Measurements from ENCODE around the gene CFLAR. TPM values are rescaled to one million over a fixed set of nuclear protein-coding genes. Genes with fewer than 3 reads are reported as not detected.

The CFLAR gene
- total and polyA plus RNA-seq, 9 of the 15 experiments (the other 6 are each of a cell fraction or from before 2014, with no cell fraction given), result 27.5 to 102 (median 54.0) TPM

DNA sequence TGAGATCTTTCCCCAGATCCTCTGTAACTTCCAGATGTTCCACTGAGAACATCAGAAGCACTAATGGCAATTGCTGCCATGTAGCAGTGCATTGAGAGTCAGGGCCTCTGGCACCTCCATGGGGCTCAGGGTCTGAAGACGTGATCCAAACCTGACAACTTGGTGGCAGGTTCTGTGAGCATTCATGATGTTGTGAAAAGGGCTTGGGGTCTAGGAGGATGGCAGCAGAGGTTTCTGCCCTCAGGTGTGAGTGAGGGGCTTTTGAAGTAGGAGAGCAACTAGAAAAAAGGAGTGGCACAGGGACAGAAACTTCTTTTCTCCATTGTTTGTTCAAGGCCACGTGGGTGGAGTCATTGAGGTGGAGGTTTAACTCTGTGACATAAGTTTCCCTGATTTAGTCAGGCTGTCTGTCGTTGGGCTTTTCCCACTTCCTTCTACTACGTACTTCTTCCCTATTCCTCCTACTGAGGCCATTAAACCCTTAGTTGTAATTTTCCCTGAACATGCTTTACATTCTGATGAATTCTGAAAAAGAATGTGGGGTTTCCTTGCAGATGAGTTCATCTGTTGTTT, 13.1 kb downstream of the CFLAR start:
- H3K4me3 ChIP-seq, result peak overlapping the region; percentile 21; the same call in 1 of the 2 replicates
- in situ Hi-C loops (cut with MboI) (no loop called here), intact Hi-C loops (cut with micrococcal nuclease) (no loop called here)
- BruUV-seq (replicated peaks), result no TSS peak
- no peaks in the 10 kb centered on the region for H4K20me1 ChIP-seq (replicated peaks; ENCODE audit: control insufficient read depth, insufficient read depth, low read length)
- no peaks in the 10 kb centered on the region for H3K9me1 ChIP-seq (ENCODE audit: control insufficient read depth, insufficient read depth, low read length)
- ChIA-PET POLR2A (interaction anchor here (1.9 kb wide), 1 partner anchor 239 kb away, joined by 4 read pairs; the partner anchor contains the start of gene NIF3L1), CTCF (ENCODE audit: low intra/inter-chr PET ratio) (no interaction called here)
- DNase-seq (ENCODE audit: extremely low read depth in 1 of 4, low spot score in 3 of 4) (peak in 1 of 4 experiments; percentile 54), FAIRE-seq (peak; percentile 71), ATAC-seq (no peak)
- H3K4me1 ChIP-seq (replicated peaks in 1 of 2; ENCODE audit: control insufficient read depth in 2 of 2, insufficient read depth in 2 of 2, low read length in 2 of 2), result peaks cover 31 to 69% of the 10 kb centered on the region in 2 experiments
- H3K9me3 ChIP-seq (replicated peaks; ENCODE audit: control insufficient read depth, insufficient read depth, low read depth, low read length), result no peaks in the 10 kb centered on the region
- peak overlapping the region; percentile 7; the same call in 1 of the 2 replicates for H2AFZ ChIP-seq (ENCODE audit: low read depth, low read length)
- 8% methylated on average over 4 of the region's 4 CpGs for WGBS (ENCODE audit: insufficient coverage, low coverage, missing lambda C conversion rate)
- H3K4me2 ChIP-seq (ENCODE audit: insufficient read depth, low read length), result peak overlapping the region; percentile 63
- H3K9ac ChIP-seq (ENCODE audit: insufficient read depth in 1 of 2, low read depth in 2 of 2, low read length in 2 of 2), result peak overlapping the region; percentile 66 to 82; a peak in 3 of 4 replicates
- no peaks in the 10 kb centered on the region for H3K27me3 ChIP-seq (ENCODE audit: control insufficient read depth in 2 of 2, insufficient read depth in 2 of 2, low read length in 2 of 2)
- H3K36me3 ChIP-seq (ENCODE audit: control insufficient read depth, insufficient read depth, low read length), result peaks cover 31% of the 10 kb centered on the region
- peak overlapping the region; percentile 82 for H3K27ac ChIP-seq (ENCODE audit: extremely low read depth, low read depth, low read length)
- H3K79me2 ChIP-seq (ENCODE audit: control insufficient read depth, insufficient read depth, low read length), result peaks cover 91% of the 10 kb centered on the region
- TF ChIP-seq HDAC1 (IDR thresholded peaks at IDR 0.05) (peak in 1 of 2 experiments; percentile 42; a peak in 1 of 4 replicates), L3MBTL2 (IDR thresholded peaks at IDR 0.05) (peak; percentile 64), SPI1 (IDR thresholded peaks at IDR 0.05; ENCODE audit: borderline replicate concordance, low read depth, low read length) (peak; percentile 43; the same call in 1 of the 2 replicates), TBP (optimal IDR thresholded peaks at IDR 0.05; ENCODE audit: low read depth, low read length) (peak; percentile 30), FOXA3 (CRISPR knock-in tag; conservative IDR thresholded peaks at IDR 0.05 in 1 of 2, IDR thresholded peaks at IDR 0.05 in 1 of 2) (peak in 1 of 2 experiments; percentile 62; a peak in 2 of 4 replicates), ZNF75A (CRISPR knock-in tag; IDR thresholded peaks at IDR 0.05) (peak; percentile 86), HCFC1 (IDR thresholded peaks at IDR 0.05; ENCODE audit: low read depth, low read length) (no peak), HDAC6 (IDR thresholded peaks at IDR 0.05; ENCODE audit: low read depth, low read length) (no peak), MAX (CRISPR knock-in tag; IDR thresholded peaks at IDR 0.05) (peak; percentile 49; the same call in 1 of the 2 replicates), ZBTB26 (CRISPR knock-in tag; IDR thresholded peaks at IDR 0.05) (no peak), ZNF175 (CRISPR knock-in tag; IDR thresholded peaks at IDR 0.05; ENCODE audit: low read depth) (peak; percentile 41; the same call in 1 of the 2 replicates), USF2 (CRISPR knock-in tag; IDR thresholded peaks at IDR 0.05) (0 out of 2 replicates have a peak, but pooled peaks have one; percentile 49), SMAD4 (CRISPR knock-in tag; conservative IDR thresholded peaks at IDR 0.05) (0 out of 2 replicates have a peak, but pooled peaks have one; percentile 40), RAD51 (IDR thresholded peaks at IDR 0.05; ENCODE audit: borderline replicate concordance, low read depth) (peak; percentile 30; the same call in 1 of the 2 replicates)

Data from K562 (cell line).